ENCODE results near the gene PIGN.
"Not testable (repeated sequence)": the region's sequence is repeated elsewhere in the genome, so short reads cannot be mapped to it uniquely, and the experiment has no call there.

The PIGN gene

GRCh38 chr18:62037012-62037742, 149.7 kb downstream of the PIGN start:
- Histone ChIP-seq H3K23ac (ENCODE audit: low read length) (no peak overlapping the region), H3K79me2 (ENCODE audit: control insufficient read depth, insufficient read depth, low read length) (no peaks in the 10 kb centered on the region), H3K79me1 (ENCODE audit: low read length) (no peaks in the 10 kb centered on the region), H3K9ac (ENCODE audit: low read length) (no peak overlapping the region), H4K5ac (ENCODE audit: low read length) (no peak overlapping the region), H2BK15ac (replicated peaks; ENCODE audit: low read depth) (no peak overlapping the region), H3K4me2 (ENCODE audit: low read length) (no peak overlapping the region), H3K27me3 (ENCODE audit: insufficient read depth, low read length, poor library complexity) (no peaks in the 10 kb centered on the region), H3K36me3 (ENCODE audit: control insufficient read depth, insufficient read depth, low read length) (no peaks in the 10 kb centered on the region), H4K8ac (ENCODE audit: low read depth, low read length) (no peak overlapping the region), H2BK5ac (ENCODE audit: low read length) (no peak overlapping the region), H3K56ac (ENCODE audit: low read length) (no peak overlapping the region), H3K4ac (ENCODE audit: low read depth, low read length) (no peak overlapping the region), H3K4me3 (ENCODE audit: low read length) (no peak overlapping the region), H2BK120ac (ENCODE audit: low read depth, low read length) (no peak overlapping the region), H2AK5ac (ENCODE audit: low read length) (no peak overlapping the region), H3K4me1 (ENCODE audit: control insufficient read depth, low read depth, low read length) (no peaks in the 10 kb centered on the region), H3K18ac (ENCODE audit: low read length) (no peak overlapping the region), H3K27ac (ENCODE audit: low read depth, low read length) (no peak overlapping the region)
- no peak for DNase-seq
- WGBS (ENCODE audit: extremely low coverage, insufficient coverage, low lambda C conversion rate), result no CpG with 5 or more reads among the region's 11 CpGs

- not testable (repeated sequence) for H3K18ac ChIP-seq (ENCODE audit: low read length); H2BK5ac ChIP-seq (ENCODE audit: low read length); H3K23ac ChIP-seq (ENCODE audit: low read length); H3K27ac ChIP-seq (ENCODE audit: low read depth, low read length); H4K5ac ChIP-seq (ENCODE audit: low read length); H3K4me2 ChIP-seq (ENCODE audit: low read length); H2BK120ac ChIP-seq (ENCODE audit: low read depth, low read length); H3K79me2 ChIP-seq (ENCODE audit: control insufficient read depth, insufficient read depth, low read length); H3K4me3 ChIP-seq (ENCODE audit: low read length); H4K8ac ChIP-seq (ENCODE audit: low read depth, low read length); H3K79me1 ChIP-seq (ENCODE audit: low read length); H2AK5ac ChIP-seq (ENCODE audit: low read length); H3K9ac ChIP-seq (ENCODE audit: low read length); H3K4me1 ChIP-seq (ENCODE audit: control insufficient read depth, low read depth, low read length); H3K4ac ChIP-seq (ENCODE audit: low read depth, low read length); H3K27me3 ChIP-seq (ENCODE audit: insufficient read depth, low read length, poor library complexity); H2BK15ac ChIP-seq (replicated peaks; ENCODE audit: low read depth); H3K56ac ChIP-seq (ENCODE audit: low read length); H3K36me3 ChIP-seq (ENCODE audit: control insufficient read depth, insufficient read depth, low read length); DNase-seq
- WGBS (ENCODE audit: extremely low coverage, insufficient coverage, low lambda C conversion rate), result no CpG with 5 or more reads among the region's 3 CpGs
These were observed 152.6 kb downstream of the PIGN start for GRCh38 chr18:62034286-62034685.

- no peak overlapping the region for H3K4me3 ChIP-seq (ENCODE audit: low read length)
- no peaks in the 10 kb centered on the region for H3K79me2 ChIP-seq (ENCODE audit: control insufficient read depth, insufficient read depth, low read length)
- H3K27ac ChIP-seq (ENCODE audit: low read depth, low read length), result no peak overlapping the region
- no peak overlapping the region for H3K4ac ChIP-seq (ENCODE audit: low read depth, low read length)
- H3K36me3 ChIP-seq (ENCODE audit: control insufficient read depth, insufficient read depth, low read length), result no peaks in the 10 kb centered on the region
- no peaks in the 10 kb centered on the region for H3K4me1 ChIP-seq (ENCODE audit: control insufficient read depth, low read depth, low read length)
- no peak overlapping the region for H3K18ac ChIP-seq (ENCODE audit: low read length)
- H2AK5ac ChIP-seq (ENCODE audit: low read length), result no peak overlapping the region
- H3K4me2 ChIP-seq (ENCODE audit: low read length), result no peak overlapping the region
- no peak overlapping the region for H3K9ac ChIP-seq (ENCODE audit: low read length)
- H4K5ac ChIP-seq (ENCODE audit: low read length), result no peak overlapping the region
- no peaks in the 10 kb centered on the region for H3K79me1 ChIP-seq (ENCODE audit: low read length)
- no peak overlapping the region for H2BK5ac ChIP-seq (ENCODE audit: low read length)
- H2BK120ac ChIP-seq (ENCODE audit: low read depth, low read length), result no peak overlapping the region
- no peak overlapping the region for H3K23ac ChIP-seq (ENCODE audit: low read length)
- H4K8ac ChIP-seq (ENCODE audit: low read depth, low read length), result no peak overlapping the region
- H3K27me3 ChIP-seq (ENCODE audit: insufficient read depth, low read length, poor library complexity), result no peaks in the 10 kb centered on the region
- no peak overlapping the region for H2BK15ac ChIP-seq (replicated peaks; ENCODE audit: low read depth)
- no peak for DNase-seq
- H3K56ac ChIP-seq (ENCODE audit: low read length), result no peak overlapping the region
These were observed 153.1 kb downstream of the PIGN start for GRCh38 chr18:62033756-62034155.

GRCh38 chr18:62033207-62033606, 153.6 kb downstream of the PIGN start:
- Histone ChIP-seq H2BK120ac (ENCODE audit: low read depth, low read length) (no peak overlapping the region), H4K5ac (ENCODE audit: low read length) (no peak overlapping the region), H3K56ac (ENCODE audit: low read length) (no peak overlapping the region), H3K36me3 (ENCODE audit: control insufficient read depth, insufficient read depth, low read length) (no peaks in the 10 kb centered on the region), H2BK15ac (replicated peaks; ENCODE audit: low read depth) (no peak overlapping the region), H3K23ac (ENCODE audit: low read length) (no peak overlapping the region), H3K18ac (ENCODE audit: low read length) (no peak overlapping the region), H3K27ac (ENCODE audit: low read depth, low read length) (no peak overlapping the region), H4K8ac (ENCODE audit: low read depth, low read length) (no peak overlapping the region), H3K4me3 (ENCODE audit: low read length) (no peak overlapping the region), H3K4ac (ENCODE audit: low read depth, low read length) (no peak overlapping the region), H3K79me1 (ENCODE audit: low read length) (no peaks in the 10 kb centered on the region), H2BK5ac (ENCODE audit: low read length) (no peak overlapping the region), H3K79me2 (ENCODE audit: control insufficient read depth, insufficient read depth, low read length) (no peaks in the 10 kb centered on the region), H2AK5ac (ENCODE audit: low read length) (no peak overlapping the region), H3K4me1 (ENCODE audit: control insufficient read depth, low read depth, low read length) (no peaks in the 10 kb centered on the region), H3K9ac (ENCODE audit: low read length) (no peak overlapping the region), H3K27me3 (ENCODE audit: insufficient read depth, low read length, poor library complexity) (no peaks in the 10 kb centered on the region), H3K4me2 (ENCODE audit: low read length) (no peak overlapping the region)
- WGBS (ENCODE audit: extremely low coverage, insufficient coverage, low lambda C conversion rate), result no CpG with 5 or more reads among the region's 5 CpGs
- DNase-seq, result no peak

- Histone ChIP-seq H3K79me1 (ENCODE audit: low read length) (no peaks in the 10 kb centered on the region), H3K56ac (ENCODE audit: low read length) (no peak overlapping the region), H2BK15ac (replicated peaks; ENCODE audit: low read depth) (no peak overlapping the region), H4K8ac (ENCODE audit: low read depth, low read length) (no peak overlapping the region), H3K23ac (ENCODE audit: low read length) (no peak overlapping the region), H3K4me2 (ENCODE audit: low read length) (no peak overlapping the region), H3K9ac (ENCODE audit: low read length) (no peak overlapping the region), H3K4me3 (ENCODE audit: low read length) (no peak overlapping the region), H4K5ac (ENCODE audit: low read length) (no peak overlapping the region), H2BK120ac (ENCODE audit: low read depth, low read length) (no peak overlapping the region), H3K27me3 (ENCODE audit: insufficient read depth, low read length, poor library complexity) (no peaks in the 10 kb centered on the region), H3K79me2 (ENCODE audit: control insufficient read depth, insufficient read depth, low read length) (no peaks in the 10 kb centered on the region), H3K27ac (ENCODE audit: low read depth, low read length) (no peak overlapping the region), H2BK5ac (ENCODE audit: low read length) (no peak overlapping the region), H3K4me1 (ENCODE audit: control insufficient read depth, low read depth, low read length) (no peaks in the 10 kb centered on the region), H3K36me3 (ENCODE audit: control insufficient read depth, insufficient read depth, low read length) (no peaks in the 10 kb centered on the region), H2AK5ac (ENCODE audit: low read length) (no peak overlapping the region), H3K18ac (ENCODE audit: low read length) (no peak overlapping the region), H3K4ac (ENCODE audit: low read depth, low read length) (no peak overlapping the region)
- no CpG with 5 or more reads among the region's 5 CpGs for WGBS (ENCODE audit: extremely low coverage, insufficient coverage, low lambda C conversion rate)
- DNase-seq, result peak; percentile 54
These were observed 156.5 kb downstream of the PIGN start for GRCh38 chr18:62030091-62030985.
